ENCODE data around the gene OR51B5.

GRCh38 chr11:5349550-5349949 lies 6.2 kb upstream of the OR51B5 start:
- TF ChIP-seq CTCF (IDR thresholded peaks at IDR 0.05) (no peak), POLR2A (IDR thresholded peaks at IDR 0.05) (no peak)

All from right lobe of liver (tissue), 4 donors.